Measurements from ENCODE around the gene GREB1. TPM values are rescaled to one million over a fixed set of nuclear protein-coding genes. Genes with fewer than 3 reads are reported as not detected.

Gene GREB1
- total and polyA plus RNA-seq, 12 donors, result 2.2 to 26.2 (median 3.7) TPM

- H3K4me1 ChIP-seq (replicated peaks in 1 of 2), result peaks cover 12 to 15% of the 10 kb centered on the region in 2 donors
- H3K36me3 ChIP-seq (replicated peaks in 1 of 2), result no peaks in the 10 kb centered on the region
- no peak for DNase-seq
- no peak overlapping the region for H3K4me3 ChIP-seq
- H3K27me3 ChIP-seq, result no peaks in the 10 kb centered on the region
- H3K27ac ChIP-seq, result no peak overlapping the region
- TF ChIP-seq CTCF (IDR thresholded peaks at IDR 0.05) (no peak), POLR2A (IDR thresholded peaks at IDR 0.05) (no peak)
- WGBS, 4 donors, result 90 to 95% (median 93%) methylated on average over 6 of the region's 6 CpGs
- intact Hi-C loops (cut with DNase I), result no loop called here
- no peaks in the 10 kb centered on the region for H3K9me3 ChIP-seq (replicated peaks in 1 of 3)
Observed at GRCh38 chr2:11530864-11531465, 2.9 kb upstream of the GREB1 start.

GRCh38 chr2:11532416-11533055, 1.3 kb upstream of the GREB1 start:
- WGBS, 4 donors, result 40 to 46% (median 42%) methylated on average over 10 of the region's 10 CpGs
- no peak for TF ChIP-seq CTCF (IDR thresholded peaks at IDR 0.05)
- peak in 1 of 2 donors; percentile 32 for TF ChIP-seq POLR2A (IDR thresholded peaks at IDR 0.05)
- Histone ChIP-seq H3K4me3 (no peak overlapping the region), H3K9me3 (replicated peaks in 1 of 3) (no peaks in the 10 kb centered on the region), H3K36me3 (replicated peaks in 1 of 2) (no peaks in the 10 kb centered on the region), H3K27ac (peak overlapping the region in 2 of 5 donors; percentile 9 to 45), H3K27me3 (no peaks in the 10 kb centered on the region), H3K4me1 (replicated peaks in 1 of 2) (peaks cover 12 to 15% of the 10 kb centered on the region in 2 donors)
- peak in 3 of 7 donors; percentile 22 to 25 (median 23) for DNase-seq
- intact Hi-C loops (cut with DNase I), result no loop called here

- Histone ChIP-seq H3K9me3 (replicated peaks in 1 of 3) (no peaks in the 10 kb centered on the region), H3K27me3 (no peaks in the 10 kb centered on the region), H3K36me3 (replicated peaks in 1 of 2) (no peaks in the 10 kb centered on the region), H3K4me1 (replicated peaks in 1 of 2) (peaks cover 12 to 15% of the 10 kb centered on the region in 2 donors), H3K27ac (no peak overlapping the region), H3K4me3 (no peak overlapping the region)
- intact Hi-C loops (cut with DNase I), result no loop called here
- TF ChIP-seq CTCF (IDR thresholded peaks at IDR 0.05) (no peak), POLR2A (IDR thresholded peaks at IDR 0.05) (no peak)
- DNase-seq, result no peak
- 83 to 89% (median 86%) methylated on average over 7 of the region's 7 CpGs for WGBS, 4 donors
Observed at GRCh38 chr2:11534071-11534745, 363 bp downstream of the GREB1 start.

- peaks cover 12 to 15% of the 10 kb centered on the region in 2 donors for H3K4me1 ChIP-seq (replicated peaks in 1 of 2)
- H3K36me3 ChIP-seq (replicated peaks in 1 of 2), result no peaks in the 10 kb centered on the region
- H3K9me3 ChIP-seq (replicated peaks in 1 of 3), result no peaks in the 10 kb centered on the region
- WGBS, 4 donors, result 84 to 89% (median 87%) methylated on average over 7 of the region's 7 CpGs
- TF ChIP-seq CTCF (IDR thresholded peaks at IDR 0.05) (no peak), POLR2A (IDR thresholded peaks at IDR 0.05) (no peak)
- DNase-seq, result no peak
- H3K27me3 ChIP-seq, result no peaks in the 10 kb centered on the region
- no peak overlapping the region for H3K4me3 ChIP-seq
- intact Hi-C loops (cut with DNase I), result no loop called here
- H3K27ac ChIP-seq, result no peak overlapping the region
Observed at GRCh38 chr2:11534746-11535484, 1.1 kb downstream of the GREB1 start.
